Urinary bladder (tissue), 4 donors: Measurements from ENCODE around the gene CFAP58. TPM values are rescaled to one million over a fixed set of nuclear protein-coding genes. Genes with fewer than 3 reads are reported as not detected.

ENCODE experiments used
- DNase-seq: peaks from one replicate; pipeline ENCODE4 v3.0.0-alpha.2; 2015; ENCODE audit errors: extremely low spot score
- H3K27ac ChIP-seq: one replicate; pipeline ENCODE4 v1.5.1; 2013; ENCODE audit warnings: low read depth, mild to moderate bottlenecking, moderate library complexity
- H3K36me3 ChIP-seq: one replicate; pipeline ENCODE4 v1.6.1; 2013; ENCODE audit warnings: mild to moderate bottlenecking, moderate library complexity; ENCODE audit not compliant: insufficient read depth
- H3K4me1 ChIP-seq: one replicate; pipeline ENCODE4 v1.6.1; 2013; ENCODE audit warnings: mild to moderate bottlenecking, moderate library complexity; ENCODE audit not compliant: insufficient read depth
- H3K4me3 ChIP-seq: one replicate; pipeline ENCODE4 v1.5.1; 2013; ENCODE audit warnings: low read depth, low read length
- WGBS: extraction: QIAGEN DNeasy Blood & Tissue Kit; methylation state at CpG from one replicate; pipeline ENCODE4 v1.1.7; 2013; 5-methylcytosine and 5-hydroxymethylcytosine counted together
- polyA plus RNA-seq: library from polyadenylated mRNA; stranded (reverse); fragments of 200-250 nt; gene quantifications from one replicate; pipeline ENCODE4 v1.2.3, GENCODE V29; 2013
- total RNA-seq: library from RNA; depleted of rRNA; stranded (reverse); fragments of >200 nt; gene quantifications from one replicate; pipeline ENCODE4 v1.2.3, GENCODE V29; 2014
- donor health status: healthy with polysubstance abuse.
- donor health status: healthy.

The CFAP58 gene
- total RNA-seq (0.69 TPM), polyA plus RNA-seq (0.34 TPM)

- H3K27ac ChIP-seq = no peak within 1 kb of the TSS
Measured at GRCh38 chr10:104353325-104354048, at the start of gene CFAP58. Gene CFAP58, plus strand, starts transcription at chr10:104353833. Its CDS starts 65 bp downstream, at chr10:104353898.

GRCh38 chr10:104304356-104304745 lies 49.3 kb upstream of the CFAP58 start:
- Histone ChIP-seq H3K27ac (no peak overlapping the region), H3K4me1 (no peaks in the 10 kb centered on the region), H3K4me3 (no peak overlapping the region), H3K36me3 (no peaks in the 10 kb centered on the region)
- WGBS = 90% methylated on average over 4 of the region's 4 CpGs
- no peak for DNase-seq

More at GRCh38 chr10:104353325-104354048, at the start of gene CFAP58:
- 2% methylated on average over 43 of the region's 43 CpGs for WGBS
- H3K4me3 ChIP-seq = peak within 1 kb of the TSS; percentile 4
- DNase-seq = peak; percentile 70
- no peaks in the 10 kb centered on the region for H3K36me3 ChIP-seq
- no peaks in the 10 kb centered on the region for H3K4me1 ChIP-seq

- Histone ChIP-seq H3K4me1 (no peaks in the 10 kb centered on the region), H3K36me3 (no peaks in the 10 kb centered on the region), H3K27ac (no peak overlapping the region), H3K4me3 (no peak overlapping the region)
- WGBS = 71% methylated on average over 8 of the region's 8 CpGs
- no peak for DNase-seq
Measured at GRCh38 chr10:104304927-104305326, 48.7 kb upstream of the CFAP58 start.

GRCh38 chr10:104306897-104307296 lies 46.7 kb upstream of the CFAP58 start:
- Histone ChIP-seq H3K36me3 (no peaks in the 10 kb centered on the region), H3K4me3 (no peak overlapping the region), H3K4me1 (no peaks in the 10 kb centered on the region), H3K27ac (no peak overlapping the region)
- WGBS = 74% methylated on average over 3 of the region's 3 CpGs
- DNase-seq = no peak

- Histone ChIP-seq H3K36me3 (no peaks in the 10 kb centered on the region), H3K27ac (no peak overlapping the region), H3K4me1 (no peaks in the 10 kb centered on the region), H3K4me3 (no peak overlapping the region)
- DNase-seq = no peak
- 77% methylated on average over 10 of the region's 10 CpGs for WGBS
Measured at GRCh38 chr10:104307576-104308438, 45.8 kb upstream of the CFAP58 start.

GRCh38 chr10:104308439-104308903 lies 45.2 kb upstream of the CFAP58 start:
- Histone ChIP-seq H3K36me3 (no peaks in the 10 kb centered on the region), H3K4me3 (no peak overlapping the region), H3K4me1 (no peaks in the 10 kb centered on the region), H3K27ac (no peak overlapping the region)
- no peak for DNase-seq
- whole genome bisulfite sequencing = 76% methylated on average over 4 of the region's 4 CpGs

- 79% methylated on average over 15 of the region's 15 CpGs for WGBS
- DNase-seq = no peak
- H3K4me3 ChIP-seq = no peak overlapping the region
- H3K36me3 ChIP-seq = peaks cover 2% of the 10 kb centered on the region
- no peaks in the 10 kb centered on the region for H3K4me1 ChIP-seq
- no peak overlapping the region for H3K27ac ChIP-seq
Measured at GRCh38 chr10:104309980-104310978, 43.4 kb upstream of the CFAP58 start.

- H3K4me1 ChIP-seq = no peaks in the 10 kb centered on the region
- H3K27ac ChIP-seq = no peak overlapping the region
- no peak for DNase-seq
- 87% methylated on average over 5 of the region's 5 CpGs for WGBS
- peaks cover 2% of the 10 kb centered on the region for H3K36me3 ChIP-seq
- H3K4me3 ChIP-seq = no peak overlapping the region
Measured at GRCh38 chr10:104311184-104311720, 42.4 kb upstream of the CFAP58 start.

- no peak for DNase-seq
- WGBS = 93% methylated on average over 43 of the region's 43 CpGs
- Histone ChIP-seq H3K36me3 (peaks cover 2% of the 10 kb centered on the region), H3K4me1 (no peaks in the 10 kb centered on the region), H3K27ac (no peak overlapping the region), H3K4me3 (no peak overlapping the region)
Measured at GRCh38 chr10:104314591-104315485, 38.8 kb upstream of the CFAP58 start.

- Histone ChIP-seq H3K27ac (no peak overlapping the region), H3K36me3 (peaks cover 2% of the 10 kb centered on the region), H3K4me3 (no peak overlapping the region), H3K4me1 (no peaks in the 10 kb centered on the region)
- no peak for DNase-seq
- 95% methylated on average over 22 of the region's 22 CpGs for WGBS
Measured at GRCh38 chr10:104315486-104315921, 38.1 kb upstream of the CFAP58 start.

- Histone ChIP-seq H3K4me3 (no peak overlapping the region), H3K4me1 (no peaks in the 10 kb centered on the region), H3K27ac (no peak overlapping the region), H3K36me3 (peaks cover 2% of the 10 kb centered on the region)
- 78% methylated on average over 9 of the region's 9 CpGs for WGBS
- DNase-seq = no peak
Measured at GRCh38 chr10:104316321-104317099, 37.1 kb upstream of the CFAP58 start.
